ENCODE data around the gene ZNF274. TPM values are rescaled to one million over a fixed set of nuclear protein-coding genes. Genes with fewer than 3 reads are reported as not detected.

The ZNF274 gene
- total and polyA plus RNA-seq, 9 of the 15 experiments (the other 6 are each of a cell fraction or from before 2014, with no cell fraction given) = 5.2 to 37.0 (median 28.1) TPM

DNA sequence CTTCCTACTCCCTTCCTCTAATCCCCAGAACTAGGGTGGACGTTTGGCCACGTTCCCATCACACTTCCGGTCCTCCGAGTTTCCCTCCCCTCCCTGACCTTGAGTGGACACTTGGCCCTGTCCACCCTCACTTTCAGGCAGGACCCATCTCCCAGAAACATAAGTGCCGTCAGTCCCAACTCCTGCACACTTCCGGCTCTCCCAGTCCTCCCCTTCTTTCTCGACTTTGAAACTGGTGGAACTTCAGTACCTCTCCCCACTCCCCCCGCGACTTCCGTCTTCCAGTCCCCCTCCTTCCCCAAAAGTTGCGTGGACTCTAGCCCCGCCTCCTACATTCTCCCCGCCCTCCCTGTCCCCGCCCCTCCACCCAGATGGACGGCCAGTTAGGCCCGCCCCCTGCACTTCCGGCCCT is 278 bp upstream of the ZNF274 start:
- Histone ChIP-seq H3K9me1 (ENCODE audit: control insufficient read depth, insufficient read depth, low read length) (no peaks in the 10 kb centered on the region), H3K4me1 (replicated peaks in 1 of 2; ENCODE audit: control insufficient read depth in 2 of 2, insufficient read depth in 2 of 2, low read length in 2 of 2) (peaks cover 6 to 14% of the 10 kb centered on the region in 2 experiments; a peak in 4 of 5 replicates), H3K4me3 (peak overlapping the region; percentile 74), H2AFZ (ENCODE audit: low read depth, low read length) (peak overlapping the region; percentile 96), H4K20me1 (replicated peaks; ENCODE audit: control insufficient read depth, insufficient read depth, low read length) (no peaks in the 10 kb centered on the region), H3K79me2 (ENCODE audit: control insufficient read depth, insufficient read depth, low read length) (peaks cover 25% of the 10 kb centered on the region), H3K9ac (ENCODE audit: insufficient read depth in 1 of 2, low read depth in 2 of 2, low read length in 2 of 2) (peak overlapping the region; percentile 22 to 97; a peak in 2 of 4 replicates), H3K36me3 (ENCODE audit: control insufficient read depth, insufficient read depth, low read length) (peaks cover 26% of the 10 kb centered on the region), H3K9me3 (replicated peaks; ENCODE audit: control insufficient read depth, insufficient read depth, low read depth, low read length) (peaks cover 40% of the 10 kb centered on the region), H3K27me3 (ENCODE audit: control insufficient read depth in 2 of 2, insufficient read depth in 2 of 2, low read length in 2 of 2) (no peaks in the 10 kb centered on the region), H3K4me2 (ENCODE audit: insufficient read depth, low read length) (peak overlapping the region; percentile 99), H3K27ac (ENCODE audit: extremely low read depth, low read depth, low read length) (peak overlapping the region; percentile 100)
- ChIA-PET POLR2A (interaction anchor here (0.5 to 1.9 kb wide), 12 partner anchors 9 to 372 kb away, joined by 3 to 9 read pairs (median 4); partner anchors contain the start of genes CHMP2A, ZBTB45 and ZNF584), CTCF (ENCODE audit: low intra/inter-chr PET ratio) (interaction anchor here (0.6 to 1.7 kb wide), 3 partner anchors 115 to 337 kb away, joined by 4 to 8 read pairs (median 4); partner anchors contain the start of gene ZBTB45)
- intact Hi-C loops (cut with micrococcal nuclease) (loop anchor here (2.0 to 5.0 kb wide), 5 partner anchors 144 to 330 kb away; partner anchors contain the start of genes RPS5, SLC27A5, ZNF446 and ZSCAN22), in situ Hi-C loops (cut with MboI) (no loop called here)
- FAIRE-seq = no peak
- 2% methylated on average over 5 of the region's 17 CpGs for WGBS (ENCODE audit: insufficient coverage, low coverage, missing lambda C conversion rate)
- BruUV-seq (replicated peaks) = no TSS peak
- DNase-seq (ENCODE audit: extremely low read depth in 1 of 4, low spot score in 3 of 4) = peak in 3 of 4 experiments; percentile 97 to 99 (median 98)
- no peak for ATAC-seq
- TF ChIP-seq, protein P1, sequence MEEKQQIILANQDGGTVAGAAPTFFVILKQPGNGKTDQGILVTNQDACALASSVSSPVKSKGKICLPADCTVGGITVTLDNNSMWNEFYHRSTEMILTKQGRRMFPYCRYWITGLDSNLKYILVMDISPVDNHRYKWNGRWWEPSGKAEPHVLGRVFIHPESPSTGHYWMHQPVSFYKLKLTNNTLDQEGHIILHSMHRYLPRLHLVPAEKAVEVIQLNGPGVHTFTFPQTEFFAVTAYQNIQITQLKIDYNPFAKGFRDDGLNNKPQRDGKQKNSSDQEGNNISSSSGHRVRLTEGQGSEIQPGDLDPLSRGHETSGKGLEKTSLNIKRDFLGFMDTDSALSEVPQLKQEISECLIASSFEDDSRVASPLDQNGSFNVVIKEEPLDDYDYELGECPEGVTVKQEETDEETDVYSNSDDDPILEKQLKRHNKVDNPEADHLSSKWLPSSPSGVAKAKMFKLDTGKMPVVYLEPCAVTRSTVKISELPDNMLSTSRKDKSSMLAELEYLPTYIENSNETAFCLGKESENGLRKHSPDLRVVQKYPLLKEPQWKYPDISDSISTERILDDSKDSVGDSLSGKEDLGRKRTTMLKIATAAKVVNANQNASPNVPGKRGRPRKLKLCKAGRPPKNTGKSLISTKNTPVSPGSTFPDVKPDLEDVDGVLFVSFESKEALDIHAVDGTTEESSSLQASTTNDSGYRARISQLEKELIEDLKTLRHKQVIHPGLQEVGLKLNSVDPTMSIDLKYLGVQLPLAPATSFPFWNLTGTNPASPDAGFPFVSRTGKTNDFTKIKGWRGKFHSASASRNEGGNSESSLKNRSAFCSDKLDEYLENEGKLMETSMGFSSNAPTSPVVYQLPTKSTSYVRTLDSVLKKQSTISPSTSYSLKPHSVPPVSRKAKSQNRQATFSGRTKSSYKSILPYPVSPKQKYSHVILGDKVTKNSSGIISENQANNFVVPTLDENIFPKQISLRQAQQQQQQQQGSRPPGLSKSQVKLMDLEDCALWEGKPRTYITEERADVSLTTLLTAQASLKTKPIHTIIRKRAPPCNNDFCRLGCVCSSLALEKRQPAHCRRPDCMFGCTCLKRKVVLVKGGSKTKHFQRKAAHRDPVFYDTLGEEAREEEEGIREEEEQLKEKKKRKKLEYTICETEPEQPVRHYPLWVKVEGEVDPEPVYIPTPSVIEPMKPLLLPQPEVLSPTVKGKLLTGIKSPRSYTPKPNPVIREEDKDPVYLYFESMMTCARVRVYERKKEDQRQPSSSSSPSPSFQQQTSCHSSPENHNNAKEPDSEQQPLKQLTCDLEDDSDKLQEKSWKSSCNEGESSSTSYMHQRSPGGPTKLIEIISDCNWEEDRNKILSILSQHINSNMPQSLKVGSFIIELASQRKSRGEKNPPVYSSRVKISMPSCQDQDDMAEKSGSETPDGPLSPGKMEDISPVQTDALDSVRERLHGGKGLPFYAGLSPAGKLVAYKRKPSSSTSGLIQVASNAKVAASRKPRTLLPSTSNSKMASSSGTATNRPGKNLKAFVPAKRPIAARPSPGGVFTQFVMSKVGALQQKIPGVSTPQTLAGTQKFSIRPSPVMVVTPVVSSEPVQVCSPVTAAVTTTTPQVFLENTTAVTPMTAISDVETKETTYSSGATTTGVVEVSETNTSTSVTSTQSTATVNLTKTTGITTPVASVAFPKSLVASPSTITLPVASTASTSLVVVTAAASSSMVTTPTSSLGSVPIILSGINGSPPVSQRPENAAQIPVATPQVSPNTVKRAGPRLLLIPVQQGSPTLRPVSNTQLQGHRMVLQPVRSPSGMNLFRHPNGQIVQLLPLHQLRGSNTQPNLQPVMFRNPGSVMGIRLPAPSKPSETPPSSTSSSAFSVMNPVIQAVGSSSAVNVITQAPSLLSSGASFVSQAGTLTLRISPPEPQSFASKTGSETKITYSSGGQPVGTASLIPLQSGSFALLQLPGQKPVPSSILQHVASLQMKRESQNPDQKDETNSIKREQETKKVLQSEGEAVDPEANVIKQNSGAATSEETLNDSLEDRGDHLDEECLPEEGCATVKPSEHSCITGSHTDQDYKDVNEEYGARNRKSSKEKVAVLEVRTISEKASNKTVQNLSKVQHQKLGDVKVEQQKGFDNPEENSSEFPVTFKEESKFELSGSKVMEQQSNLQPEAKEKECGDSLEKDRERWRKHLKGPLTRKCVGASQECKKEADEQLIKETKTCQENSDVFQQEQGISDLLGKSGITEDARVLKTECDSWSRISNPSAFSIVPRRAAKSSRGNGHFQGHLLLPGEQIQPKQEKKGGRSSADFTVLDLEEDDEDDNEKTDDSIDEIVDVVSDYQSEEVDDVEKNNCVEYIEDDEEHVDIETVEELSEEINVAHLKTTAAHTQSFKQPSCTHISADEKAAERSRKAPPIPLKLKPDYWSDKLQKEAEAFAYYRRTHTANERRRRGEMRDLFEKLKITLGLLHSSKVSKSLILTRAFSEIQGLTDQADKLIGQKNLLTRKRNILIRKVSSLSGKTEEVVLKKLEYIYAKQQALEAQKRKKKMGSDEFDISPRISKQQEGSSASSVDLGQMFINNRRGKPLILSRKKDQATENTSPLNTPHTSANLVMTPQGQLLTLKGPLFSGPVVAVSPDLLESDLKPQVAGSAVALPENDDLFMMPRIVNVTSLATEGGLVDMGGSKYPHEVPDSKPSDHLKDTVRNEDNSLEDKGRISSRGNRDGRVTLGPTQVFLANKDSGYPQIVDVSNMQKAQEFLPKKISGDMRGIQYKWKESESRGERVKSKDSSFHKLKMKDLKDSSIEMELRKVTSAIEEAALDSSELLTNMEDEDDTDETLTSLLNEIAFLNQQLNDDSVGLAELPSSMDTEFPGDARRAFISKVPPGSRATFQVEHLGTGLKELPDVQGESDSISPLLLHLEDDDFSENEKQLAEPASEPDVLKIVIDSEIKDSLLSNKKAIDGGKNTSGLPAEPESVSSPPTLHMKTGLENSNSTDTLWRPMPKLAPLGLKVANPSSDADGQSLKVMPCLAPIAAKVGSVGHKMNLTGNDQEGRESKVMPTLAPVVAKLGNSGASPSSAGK (IDR thresholded peaks at IDR 0.05) = peak; percentile 43; the same call in 1 of the 2 replicates
- TF ChIP-seq, protein P2, sequence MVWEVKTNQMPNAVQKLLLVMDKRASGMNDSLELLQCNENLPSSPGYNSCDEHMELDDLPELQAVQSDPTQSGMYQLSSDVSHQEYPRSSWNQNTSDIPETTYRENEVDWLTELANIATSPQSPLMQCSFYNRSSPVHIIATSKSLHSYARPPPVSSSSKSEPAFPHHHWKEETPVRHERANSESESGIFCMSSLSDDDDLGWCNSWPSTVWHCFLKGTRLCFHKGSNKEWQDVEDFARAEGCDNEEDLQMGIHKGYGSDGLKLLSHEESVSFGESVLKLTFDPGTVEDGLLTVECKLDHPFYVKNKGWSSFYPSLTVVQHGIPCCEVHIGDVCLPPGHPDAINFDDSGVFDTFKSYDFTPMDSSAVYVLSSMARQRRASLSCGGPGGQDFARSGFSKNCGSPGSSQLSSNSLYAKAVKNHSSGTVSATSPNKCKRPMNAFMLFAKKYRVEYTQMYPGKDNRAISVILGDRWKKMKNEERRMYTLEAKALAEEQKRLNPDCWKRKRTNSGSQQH (CRISPR knock-in tag; IDR thresholded peaks at IDR 0.05) = peak; percentile 95
- peak; percentile 78 for TF ChIP-seq OTX1 (CRISPR knock-in tag; IDR thresholded peaks at IDR 0.05)
- TF ChIP-seq CXXC5 (CRISPR knock-in tag; IDR thresholded peaks at IDR 0.05) = no peak; the same call in 1 of the 2 replicates
- TF ChIP-seq NFIC (IDR thresholded peaks at IDR 0.05) = peak; percentile 73
- peak; percentile 83 for TF ChIP-seq ETV1 (tag; conservative IDR thresholded peaks at IDR 0.05; ENCODE audit: low read depth)
- peak; percentile 37; the same call in 1 of the 2 replicates for TF ChIP-seq ARID1B (IDR thresholded peaks at IDR 0.05)
- TF ChIP-seq HDAC1 (IDR thresholded peaks at IDR 0.05) = 0 out of 4 replicates have a peak, but pooled peaks of 1 of the 2 experiments have one; percentile 5
